Astrocyte of the spinal cord (primary cell): ENCODE data around the gene UBE2D4.

Source experiments
- DNase-seq: peaks from one replicate; pipeline ENCODE4 v3.0.0; 2011; ENCODE audit warnings: low read depth, low spot score
- H3K4me3 ChIP-seq: 2 replicates; pipeline ENCODE4 v1.5.1; 2011; ENCODE audit warnings: low read depth, mild to moderate bottlenecking, low read length, moderate library complexity
- CTCF ChIP-seq: IDR thresholded peaks from 2 replicates; pipeline ENCODE4 v1.5.1; 2012; ENCODE audit warnings: low read depth, mild to moderate bottlenecking, low read length, inconsistent platforms
- in situ Hi-C: cut with HindIII; loops from 2 replicates; pipeline ENCODE4 v1.10.0; 2017; ENCODE audit warnings: low sequenced_read_pairs

The UBE2D4 gene

DNA sequence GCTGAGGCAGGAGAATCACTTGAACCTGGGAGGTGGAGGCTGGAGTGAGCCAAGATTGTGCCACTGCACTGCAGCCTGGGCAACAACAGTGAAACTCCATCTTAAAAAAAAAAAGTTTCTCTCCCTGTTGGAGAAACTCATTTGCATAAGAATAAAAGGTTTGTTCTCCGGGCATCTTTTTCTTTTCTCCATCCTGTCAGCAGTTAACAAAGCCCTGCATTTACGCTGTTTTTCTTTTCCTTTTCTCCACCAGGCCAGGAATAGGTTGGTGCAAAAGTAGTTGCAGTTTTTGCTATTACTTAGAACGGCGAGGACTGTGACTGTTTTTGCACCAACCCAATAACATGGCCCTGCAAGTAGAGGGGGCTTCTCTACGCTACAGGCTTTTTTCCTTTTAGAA is 10.3 kb upstream of the UBE2D4 start:
- no peak for DNase-seq
- in situ Hi-C loops, result no loop called here
- H3K4me3 ChIP-seq, result no peak overlapping the region
- no peak for TF ChIP-seq CTCF

DNA sequence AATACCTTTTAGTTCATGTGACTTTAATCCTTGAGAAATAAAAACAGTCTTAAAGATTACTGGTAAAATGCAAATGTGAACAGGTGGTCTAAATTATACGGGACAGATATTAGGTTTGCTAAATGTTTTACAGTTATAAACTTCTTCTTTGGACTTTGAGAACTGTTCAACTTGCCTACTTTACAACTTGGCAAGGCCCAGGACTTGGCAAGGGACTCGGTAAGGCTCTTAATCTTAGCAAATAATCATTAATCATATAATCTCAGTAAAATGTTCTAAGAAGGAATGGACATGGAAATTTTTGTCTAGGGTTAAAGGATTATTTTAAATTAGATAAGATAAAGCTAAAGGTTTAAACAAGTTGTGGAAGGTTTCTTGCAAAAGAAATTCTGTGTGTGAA is 4.8 kb upstream of the UBE2D4 start:
- in situ Hi-C loops, result no loop called here
- TF ChIP-seq CTCF, result no peak

DNA sequence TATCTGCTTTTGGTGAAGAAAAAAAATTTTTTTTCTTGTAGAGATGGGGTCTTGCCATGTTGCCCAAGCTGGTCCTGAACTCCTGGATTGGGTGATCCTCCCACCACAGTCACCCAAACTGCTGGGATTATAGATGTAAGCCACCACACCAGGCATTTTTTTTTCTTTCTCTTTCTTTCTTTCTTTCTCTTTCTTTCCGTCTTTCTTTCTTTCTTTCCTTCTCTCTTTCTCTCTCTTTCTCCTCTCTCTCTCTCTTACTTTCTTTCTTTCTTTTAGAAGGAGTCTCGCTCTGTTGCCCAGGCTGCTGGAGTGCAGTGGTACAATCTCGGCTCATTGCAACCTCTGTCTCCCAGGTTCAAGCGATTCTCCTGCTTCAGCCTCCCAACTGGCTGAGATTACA is 3.5 kb upstream of the UBE2D4 start:
- no peak for TF ChIP-seq CTCF
- in situ Hi-C loops, result no loop called here
- DNase-seq, result no peak
- no peak overlapping the region for H3K4me3 ChIP-seq

More for the DNA sequence above, 4.8 kb upstream of the UBE2D4 start:
- DNase-seq, result no peak
- H3K4me3 ChIP-seq, result no peak overlapping the region

DNA sequence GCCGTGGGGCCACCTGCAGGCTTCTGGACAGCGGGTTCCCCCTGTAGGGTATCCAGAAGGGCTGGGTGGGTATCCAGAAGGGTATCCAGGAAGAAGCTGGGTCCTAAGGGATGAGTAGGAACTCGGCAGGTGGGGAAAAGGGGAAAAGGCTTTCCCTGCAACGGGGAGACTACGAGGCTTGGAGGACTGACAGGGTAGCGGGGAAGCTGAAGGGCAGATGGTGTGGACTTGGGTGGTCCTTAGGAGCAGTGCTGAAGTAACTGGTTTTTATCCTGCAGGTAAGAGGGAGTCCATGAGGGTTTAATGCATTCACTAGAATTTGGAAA is 525 bp downstream of the UBE2D4 start:
- H3K4me3 ChIP-seq, result peak overlapping the region; percentile 63
- in situ Hi-C loops, result no loop called here
- DNase-seq, result no peak
- TF ChIP-seq CTCF, result no peak

DNA sequence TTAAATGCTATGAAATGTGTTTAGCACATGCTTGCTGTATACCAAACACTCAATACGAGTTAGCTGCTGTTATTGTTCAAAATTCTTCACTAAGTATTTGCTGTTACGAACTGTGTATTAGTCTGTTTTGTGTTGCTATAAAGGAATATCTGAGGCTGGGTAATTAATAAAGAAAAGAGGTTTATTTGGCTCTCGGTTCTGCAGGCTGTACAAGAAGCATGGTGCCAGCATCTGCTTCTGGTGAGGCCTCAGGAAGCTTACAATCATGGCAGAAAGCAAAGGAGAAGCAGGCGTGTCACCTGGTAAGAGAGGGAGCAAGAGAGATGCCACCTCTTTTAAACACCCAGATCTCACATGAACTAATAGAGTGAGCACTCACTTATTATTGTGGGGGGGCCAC is 1.6 kb downstream of the UBE2D4 start:
- no peak for DNase-seq
- no peak overlapping the region for H3K4me3 ChIP-seq
- in situ Hi-C loops, result no loop called here
- no peak for TF ChIP-seq CTCF

DNA sequence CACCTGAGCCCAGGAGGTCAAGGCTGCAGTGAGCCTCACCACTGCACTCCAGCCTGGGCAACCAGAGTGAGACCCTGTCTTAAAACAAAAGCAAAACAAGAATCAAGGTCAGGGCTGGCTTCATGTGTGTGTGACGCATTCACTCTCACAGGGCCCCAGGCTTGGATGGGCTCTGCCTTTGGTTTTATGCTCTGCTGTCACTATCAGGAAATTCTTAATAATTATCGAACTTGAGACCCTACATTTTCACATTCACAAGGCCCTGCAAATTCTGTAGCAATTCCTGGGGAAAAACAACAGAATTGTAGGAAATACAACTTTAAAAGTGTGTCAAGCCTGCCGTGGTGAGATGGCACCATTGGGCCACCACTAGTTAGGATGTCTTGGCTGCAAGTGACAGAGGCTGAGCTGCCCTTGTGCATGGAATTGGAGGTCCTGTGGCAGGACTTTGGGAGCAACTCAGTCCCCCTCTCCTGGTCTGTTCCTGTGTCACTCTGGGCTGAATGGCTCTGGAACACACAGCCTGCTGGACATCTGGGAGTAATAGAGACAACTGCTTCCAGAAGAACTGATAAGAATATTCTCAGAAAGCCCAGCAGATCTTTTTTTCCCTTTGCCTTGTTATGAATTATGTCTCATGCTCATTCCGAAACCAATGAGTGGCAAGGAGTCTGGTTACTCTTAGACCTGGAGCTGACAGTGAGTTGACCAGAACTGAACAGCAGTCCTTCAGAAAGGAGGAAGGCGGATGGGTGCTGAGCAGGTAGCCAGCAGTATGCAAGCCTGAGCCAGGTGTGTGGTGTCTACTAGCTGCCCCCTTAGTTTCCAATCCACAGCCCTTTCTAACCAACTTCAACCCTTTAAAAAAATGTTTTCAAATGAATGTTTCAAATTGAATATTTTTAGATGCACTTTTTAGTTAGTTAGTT is 3.6 kb downstream of the UBE2D4 start:
- H3K4me3 ChIP-seq, result no peak overlapping the region
- in situ Hi-C loops, result no loop called here
- TF ChIP-seq CTCF, result no peak
- no peak for DNase-seq
